Jurkat, Clone E6-1 (cell line): ENCODE measurements around the gene KIF1A.
"Not testable (repeated sequence)": the region's sequence is repeated elsewhere in the genome, so short reads cannot be mapped to it uniquely, and the experiment has no call there.

ENCODE experiments used
- DNase-seq: peaks from one replicate; pipeline ENCODE4 v3.0.0-alpha.2; 2011; ENCODE audit warnings: low read depth, low spot score
- H3K4me3 ChIP-seq: 2 replicates; pipeline ENCODE4 v1.5.1; 2011; ENCODE audit warnings: mild to moderate bottlenecking, low read length, control low read depth, moderate library complexity

The KIF1A gene

GRCh38 chr2:240850026-240850425 lies 30.0 kb upstream of the KIF1A start:
- no peak for DNase-seq

GRCh38 chr2:240848900-240849680 lies 29.1 kb upstream of the KIF1A start:
- DNase-seq = no peak
- H3K4me3 ChIP-seq = no peak overlapping the region

More at GRCh38 chr2:240850026-240850425, 30.0 kb upstream of the KIF1A start:
- H3K4me3 ChIP-seq = no peak overlapping the region

GRCh38 chr2:240847817-240848216 lies 27.8 kb upstream of the KIF1A start:
- H3K4me3 ChIP-seq = no peak overlapping the region
- no peak for DNase-seq

GRCh38 chr2:240846873-240847595 lies 27.0 kb upstream of the KIF1A start:
- DNase-seq = no peak
- no peak overlapping the region for H3K4me3 ChIP-seq

- not testable (repeated sequence) for DNase-seq, H3K4me3 ChIP-seq
Measured at GRCh38 chr2:240846309-240846708, 26.3 kb upstream of the KIF1A start.

GRCh38 chr2:240840435-240841060 lies 20.5 kb upstream of the KIF1A start:
- H3K4me3 ChIP-seq = no peak overlapping the region
- DNase-seq = no peak

GRCh38 chr2:240839152-240840143 lies 19.4 kb upstream of the KIF1A start:
- H3K4me3 ChIP-seq = no peak overlapping the region
- DNase-seq = no peak

- H3K4me3 ChIP-seq = no peak overlapping the region
- no peak for DNase-seq
Measured at GRCh38 chr2:240837621-240838020, 17.6 kb upstream of the KIF1A start.

GRCh38 chr2:240836781-240837467 lies 16.9 kb upstream of the KIF1A start:
- no peak for DNase-seq
- H3K4me3 ChIP-seq = no peak overlapping the region

- no peak overlapping the region for H3K4me3 ChIP-seq
- no peak for DNase-seq
Measured at GRCh38 chr2:240835528-240835927, 15.5 kb upstream of the KIF1A start.

- H3K4me3 ChIP-seq = no peak overlapping the region
- no peak for DNase-seq
Measured at GRCh38 chr2:240834377-240834975, 14.5 kb upstream of the KIF1A start.

- no peak for DNase-seq
- H3K4me3 ChIP-seq = no peak overlapping the region
Measured at GRCh38 chr2:240833724-240834285, 13.8 kb upstream of the KIF1A start.

GRCh38 chr2:240832921-240833494 lies 13.0 kb upstream of the KIF1A start:
- H3K4me3 ChIP-seq = no peak overlapping the region; the same call in 1 of the 2 replicates
- no peak for DNase-seq

GRCh38 chr2:240832205-240832727 lies 12.2 kb upstream of the KIF1A start:
- H3K4me3 ChIP-seq = peak overlapping the region; percentile 15
- peak; percentile 95 for DNase-seq

- no peak for DNase-seq
Measured at GRCh38 chr2:240831594-240832204, 11.7 kb upstream of the KIF1A start.

GRCh38 chr2:240825476-240825875 lies 5.5 kb upstream of the KIF1A start:
- no peak for DNase-seq
- H3K4me3 ChIP-seq = no peak overlapping the region

More at GRCh38 chr2:240831594-240832204, 11.7 kb upstream of the KIF1A start:
- H3K4me3 ChIP-seq = peak overlapping the region; percentile 15
